ENCODE data around the gene FAM13A.

FAM13A gene

DNA sequence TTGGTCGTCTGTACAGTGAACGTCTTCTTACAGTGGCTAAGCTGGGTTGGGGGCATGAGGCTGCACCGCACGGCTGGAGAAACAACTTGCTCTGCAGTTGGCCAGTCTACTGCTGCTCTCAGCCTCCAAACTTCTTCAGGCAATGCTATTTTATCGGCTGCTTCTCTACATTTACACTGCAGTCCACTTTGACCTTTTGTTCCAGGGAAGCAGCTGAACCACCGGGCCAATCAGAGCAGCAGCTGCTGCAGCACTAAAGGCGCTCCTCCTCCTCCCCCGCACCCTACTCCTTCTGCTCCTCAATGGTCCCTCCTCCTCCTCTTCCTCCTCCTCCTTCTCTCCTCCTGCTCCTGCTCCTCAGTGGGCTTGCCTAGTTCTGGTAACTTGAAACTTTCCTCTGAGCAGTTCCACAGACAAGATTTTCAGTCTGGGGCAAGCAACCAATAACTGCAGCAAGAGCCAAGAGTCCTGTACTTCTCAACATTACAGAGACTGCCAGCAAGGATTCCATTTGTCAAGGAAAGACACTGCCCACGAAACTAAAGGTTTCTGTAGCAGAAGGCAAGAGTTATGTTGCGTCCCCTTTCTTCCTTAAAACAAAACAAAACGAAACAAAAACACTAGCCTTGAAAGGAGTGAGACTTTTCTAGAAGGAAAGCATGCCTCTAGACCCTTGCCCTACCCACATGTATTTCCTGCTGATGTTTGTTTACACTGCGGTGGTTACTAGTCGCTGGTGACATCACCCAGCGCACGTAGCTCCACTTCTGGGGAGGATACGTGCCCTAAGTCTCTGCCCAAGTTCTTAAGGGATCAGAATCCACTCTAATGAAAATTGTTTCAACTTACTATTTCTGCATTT lies 233.7 kb downstream of the FAM13A start:
- no peaks in the 10 kb centered on the region for H3K27me3 ChIP-seq (ENCODE audit: insufficient read depth, low read length)
- H3K4me1 ChIP-seq (ENCODE audit: insufficient read depth, low read length), result peaks cover 7% of the 10 kb centered on the region
- no peaks in the 10 kb centered on the region for H3K9me3 ChIP-seq (ENCODE audit: insufficient read depth, low read depth, low read length)
- peak overlapping the region; percentile 73; the same call in 1 of the 2 replicates for H3K9ac ChIP-seq (ENCODE audit: low read depth, low read length)
- peak overlapping the region; percentile 13 for H3K27ac ChIP-seq (ENCODE audit: low read length)
- no peaks in the 10 kb centered on the region for H3K36me3 ChIP-seq (ENCODE audit: insufficient read depth, low read depth, low read length)
- peak overlapping the region; percentile 72 for H3K4me3 ChIP-seq (ENCODE audit: low read length)

- H3K27me3 ChIP-seq (ENCODE audit: insufficient read depth, low read length), result no peaks in the 10 kb centered on the region
- H3K4me3 ChIP-seq (ENCODE audit: low read length), result peak overlapping the region; percentile 72
- H3K9me3 ChIP-seq (ENCODE audit: insufficient read depth, low read depth, low read length), result no peaks in the 10 kb centered on the region
- peak overlapping the region; percentile 73; the same call in 1 of the 2 replicates for H3K9ac ChIP-seq (ENCODE audit: low read depth, low read length)
- no peaks in the 10 kb centered on the region for H3K36me3 ChIP-seq (ENCODE audit: insufficient read depth, low read depth, low read length)
- peaks cover 7% of the 10 kb centered on the region for H3K4me1 ChIP-seq (ENCODE audit: insufficient read depth, low read length)
- no peak overlapping the region for H3K27ac ChIP-seq (ENCODE audit: low read length)
Measured at GRCh38 chr4:88822034-88822789, 234.8 kb downstream of the FAM13A start.

GRCh38 chr4:88821522-88821921 lies 235.5 kb downstream of the FAM13A start:
- Histone ChIP-seq H3K36me3 (ENCODE audit: insufficient read depth, low read depth, low read length) (no peaks in the 10 kb centered on the region), H3K9ac (ENCODE audit: low read depth, low read length) (no peak overlapping the region), H3K4me3 (ENCODE audit: low read length) (no peak overlapping the region), H3K27ac (ENCODE audit: low read length) (no peak overlapping the region), H3K27me3 (ENCODE audit: insufficient read depth, low read length) (no peaks in the 10 kb centered on the region), H3K4me1 (ENCODE audit: insufficient read depth, low read length) (peaks cover 8% of the 10 kb centered on the region), H3K9me3 (ENCODE audit: insufficient read depth, low read depth, low read length) (no peaks in the 10 kb centered on the region)

- H3K9me3 ChIP-seq (ENCODE audit: insufficient read depth, low read depth, low read length), result no peaks in the 10 kb centered on the region
- H3K27ac ChIP-seq (ENCODE audit: low read length), result no peak overlapping the region
- peaks cover 11% of the 10 kb centered on the region for H3K4me1 ChIP-seq (ENCODE audit: insufficient read depth, low read length)
- no peaks in the 10 kb centered on the region for H3K27me3 ChIP-seq (ENCODE audit: insufficient read depth, low read length)
- H3K36me3 ChIP-seq (ENCODE audit: insufficient read depth, low read depth, low read length), result no peaks in the 10 kb centered on the region
- no peak overlapping the region for H3K9ac ChIP-seq (ENCODE audit: low read depth, low read length)
- H3K4me3 ChIP-seq (ENCODE audit: low read length), result no peak overlapping the region
Measured at GRCh38 chr4:88820698-88821415, 236.1 kb downstream of the FAM13A start.

GRCh38 chr4:88819818-88820697 lies 236.9 kb downstream of the FAM13A start:
- Histone ChIP-seq H3K4me1 (ENCODE audit: insufficient read depth, low read length) (peaks cover 11% of the 10 kb centered on the region), H3K36me3 (ENCODE audit: insufficient read depth, low read depth, low read length) (no peaks in the 10 kb centered on the region), H3K27me3 (ENCODE audit: insufficient read depth, low read length) (no peaks in the 10 kb centered on the region), H3K9ac (ENCODE audit: low read depth, low read length) (no peak overlapping the region), H3K27ac (ENCODE audit: low read length) (no peak overlapping the region), H3K4me3 (ENCODE audit: low read length) (no peak overlapping the region), H3K9me3 (ENCODE audit: insufficient read depth, low read depth, low read length) (no peaks in the 10 kb centered on the region)

DNA sequence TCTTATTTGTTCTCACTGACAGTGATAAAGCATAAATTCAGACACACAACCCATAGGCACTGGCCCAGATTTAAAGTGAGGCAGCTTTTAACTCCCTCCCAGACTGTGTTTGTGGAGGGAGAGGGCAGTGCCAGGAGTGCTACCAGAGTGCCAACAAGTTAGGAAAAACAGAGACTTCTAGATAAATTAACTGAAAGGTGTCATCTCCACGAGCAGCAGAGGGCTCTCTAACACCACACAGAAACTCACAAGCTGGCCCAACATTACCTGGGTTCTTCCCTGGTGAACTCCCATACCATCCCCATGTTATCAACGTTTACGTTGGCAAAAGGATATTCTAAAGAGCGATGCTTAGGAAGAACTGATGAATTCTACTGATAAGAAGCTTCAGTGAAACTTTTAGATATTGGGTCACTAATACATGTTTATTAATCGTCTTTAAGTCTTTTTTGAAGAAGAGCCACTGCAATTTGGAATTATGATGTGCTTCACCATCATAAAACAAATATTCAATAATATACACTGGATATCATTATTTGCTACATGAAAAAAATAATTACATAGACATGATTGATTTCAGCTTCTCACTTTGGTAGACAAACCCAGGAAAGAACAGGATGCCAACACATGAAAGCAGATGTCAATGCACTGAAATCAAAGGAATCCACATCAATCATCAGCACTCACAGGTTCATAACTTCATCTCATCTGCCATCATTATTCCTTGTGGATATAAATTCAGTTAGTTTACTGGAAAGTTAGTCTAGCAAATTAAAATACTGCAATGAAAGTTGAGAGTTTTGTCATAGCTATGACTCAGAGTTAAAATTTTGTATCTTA lies 238.1 kb downstream of the FAM13A start:
- Histone ChIP-seq H3K4me1 (ENCODE audit: insufficient read depth, low read length) (peaks cover 11% of the 10 kb centered on the region), H3K4me3 (ENCODE audit: low read length) (no peak overlapping the region), H3K9ac (ENCODE audit: low read depth, low read length) (no peak overlapping the region), H3K27ac (ENCODE audit: low read length) (no peak overlapping the region), H3K9me3 (ENCODE audit: insufficient read depth, low read depth, low read length) (no peaks in the 10 kb centered on the region), H3K27me3 (ENCODE audit: insufficient read depth, low read length) (no peaks in the 10 kb centered on the region), H3K36me3 (ENCODE audit: insufficient read depth, low read depth, low read length) (no peaks in the 10 kb centered on the region)

DNA sequence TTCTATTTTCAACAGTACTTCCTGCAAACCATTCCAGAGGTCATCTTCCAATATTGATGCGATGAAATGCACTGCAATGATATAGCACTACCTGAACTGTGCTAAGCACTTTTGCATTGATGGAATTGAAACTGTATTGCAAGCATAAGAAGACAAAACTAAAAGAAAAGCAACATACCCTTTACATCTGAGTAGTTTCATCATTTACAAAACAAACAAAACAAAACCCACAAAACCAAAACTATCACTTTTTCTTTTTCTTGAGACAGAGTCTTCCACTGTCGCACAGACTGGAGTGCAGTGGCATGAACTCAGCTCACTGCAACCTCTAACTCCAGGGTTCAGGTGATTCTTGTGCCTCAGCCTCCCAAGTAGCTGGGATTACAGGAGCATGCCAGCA lies 239.2 kb downstream of the FAM13A start:
- no peaks in the 10 kb centered on the region for H3K9me3 ChIP-seq (ENCODE audit: insufficient read depth, low read depth, low read length)
- no peak overlapping the region for H3K4me3 ChIP-seq (ENCODE audit: low read length)
- no peaks in the 10 kb centered on the region for H3K27me3 ChIP-seq (ENCODE audit: insufficient read depth, low read length)
- H3K36me3 ChIP-seq (ENCODE audit: insufficient read depth, low read depth, low read length), result no peaks in the 10 kb centered on the region
- peaks cover 7% of the 10 kb centered on the region for H3K4me1 ChIP-seq (ENCODE audit: insufficient read depth, low read length)
- H3K9ac ChIP-seq (ENCODE audit: low read depth, low read length), result no peak overlapping the region
- no peak overlapping the region for H3K27ac ChIP-seq (ENCODE audit: low read length)

DNA sequence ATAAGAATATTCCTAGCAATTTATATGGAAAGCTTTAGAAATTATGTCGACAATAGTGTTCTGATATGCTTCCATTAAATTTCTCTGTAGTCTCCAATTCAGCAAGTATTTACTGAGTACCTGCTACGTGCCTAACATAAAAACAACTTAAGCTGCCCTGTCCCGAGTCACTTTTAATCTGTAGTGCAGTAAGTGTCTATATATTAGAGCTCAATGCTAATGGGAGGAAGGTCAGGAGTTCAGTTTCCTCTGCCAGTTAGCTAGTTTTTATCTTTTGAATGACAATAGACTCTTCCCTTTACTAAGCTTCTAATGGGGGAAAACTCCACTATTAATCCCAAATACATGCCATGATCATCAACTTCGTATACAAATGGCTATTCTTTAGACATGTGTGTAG lies 240.6 kb downstream of the FAM13A start:
- peaks cover 7% of the 10 kb centered on the region; the same call in 1 of the 2 replicates for H3K4me1 ChIP-seq (ENCODE audit: insufficient read depth, low read length)
- H3K36me3 ChIP-seq (ENCODE audit: insufficient read depth, low read depth, low read length), result no peaks in the 10 kb centered on the region
- no peak overlapping the region for H3K27ac ChIP-seq (ENCODE audit: low read length)
- H3K9me3 ChIP-seq (ENCODE audit: insufficient read depth, low read depth, low read length), result no peaks in the 10 kb centered on the region
- H3K4me3 ChIP-seq (ENCODE audit: low read length), result no peak overlapping the region
- H3K27me3 ChIP-seq (ENCODE audit: insufficient read depth, low read length), result no peaks in the 10 kb centered on the region
- H3K9ac ChIP-seq (ENCODE audit: low read depth, low read length), result no peak overlapping the region

GRCh38 chr4:88814043-88814617 lies 242.9 kb downstream of the FAM13A start:
- peaks cover 7% of the 10 kb centered on the region for H3K4me1 ChIP-seq (ENCODE audit: insufficient read depth, low read length)
- no peak overlapping the region for H3K9ac ChIP-seq (ENCODE audit: low read depth, low read length)
- no peaks in the 10 kb centered on the region for H3K27me3 ChIP-seq (ENCODE audit: insufficient read depth, low read length)
- no peaks in the 10 kb centered on the region for H3K36me3 ChIP-seq (ENCODE audit: insufficient read depth, low read depth, low read length)
- no peaks in the 10 kb centered on the region for H3K9me3 ChIP-seq (ENCODE audit: insufficient read depth, low read depth, low read length)
- H3K27ac ChIP-seq (ENCODE audit: low read length), result no peak overlapping the region
- H3K4me3 ChIP-seq (ENCODE audit: low read length), result no peak overlapping the region

DNA sequence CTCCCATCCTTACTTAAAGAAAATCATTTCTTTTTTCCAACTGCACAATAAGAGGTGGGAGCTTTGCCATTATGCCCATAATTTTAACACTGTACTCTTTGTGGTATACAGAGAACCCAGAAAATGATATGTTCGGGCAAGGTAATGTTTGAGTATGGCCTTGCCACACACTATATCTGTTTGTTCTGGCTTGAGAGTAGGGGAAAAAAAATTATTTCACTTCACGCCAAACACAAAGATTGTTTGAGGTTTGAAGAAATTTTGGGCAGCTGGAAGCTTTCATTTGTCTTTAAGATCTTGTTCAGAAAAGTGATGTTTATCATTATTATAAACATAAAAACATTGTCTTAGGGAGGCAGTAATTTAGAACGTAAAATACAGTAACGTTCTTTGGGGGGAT lies 244.0 kb downstream of the FAM13A start:
- Histone ChIP-seq H3K4me1 (ENCODE audit: insufficient read depth, low read length) (peaks cover 9% of the 10 kb centered on the region), H3K9ac (ENCODE audit: low read depth, low read length) (no peak overlapping the region), H3K27me3 (ENCODE audit: insufficient read depth, low read length) (no peaks in the 10 kb centered on the region), H3K27ac (ENCODE audit: low read length) (no peak overlapping the region), H3K9me3 (ENCODE audit: insufficient read depth, low read depth, low read length) (no peaks in the 10 kb centered on the region), H3K4me3 (ENCODE audit: low read length) (no peak overlapping the region), H3K36me3 (ENCODE audit: insufficient read depth, low read depth, low read length) (no peaks in the 10 kb centered on the region)

All from iPS-20b (cell line).